Measurements from ENCODE around the gene TMEM253. TPM values are rescaled to one million over a fixed set of nuclear protein-coding genes. Genes with fewer than 3 reads are reported as not detected.
A peak's percentile ranks its signal among the peaks of the same experiment; 100 is the strongest.

Gene TMEM253
- total RNA-seq, 2 donors from 2014 or later, result 0.25 TPM; not detected in 1

DNA sequence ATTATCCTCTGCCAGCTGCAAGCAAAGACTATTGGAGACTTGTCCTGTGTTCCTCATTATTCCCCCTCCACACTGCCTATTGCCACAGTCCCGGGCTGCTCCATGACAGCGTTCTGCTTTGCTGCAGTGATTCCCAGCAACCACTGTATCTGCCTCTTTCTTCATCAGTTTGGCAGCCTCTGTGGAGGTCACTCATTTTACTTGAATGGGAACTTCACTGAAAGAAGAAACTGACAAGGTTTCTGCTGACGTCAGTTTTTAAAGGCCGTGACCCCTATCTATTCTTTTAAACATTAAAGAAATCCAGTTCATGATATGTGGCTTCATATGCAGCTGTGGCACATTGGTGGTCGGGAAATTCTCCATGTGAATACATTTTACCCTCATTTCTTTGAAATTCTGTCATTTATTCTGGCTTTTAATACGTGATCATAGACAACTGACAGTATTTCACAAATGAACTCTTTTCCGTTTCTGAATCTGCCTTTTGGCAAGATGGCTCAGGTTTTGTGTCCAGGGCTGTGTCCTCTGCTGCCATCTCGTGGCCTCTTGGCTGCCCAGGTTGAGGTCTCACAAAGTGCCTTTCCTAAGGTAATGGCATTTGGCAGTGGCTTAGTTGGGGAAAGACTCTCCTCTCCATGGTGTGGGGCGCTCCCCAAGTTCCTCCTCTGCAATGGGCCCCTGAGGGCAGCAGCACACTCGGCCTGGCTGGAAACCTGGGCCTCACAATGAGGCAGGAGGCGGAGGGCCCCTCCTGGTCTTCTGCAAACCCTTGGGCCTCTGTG lies 5.8 kb downstream of the TMEM253 start:
- peak overlapping the region in 1 of 2 donors; percentile 53 for H3K27ac Mint-ChIP-seq
- no peak for ATAC-seq
- peak; percentile 75 to 77 for DNase-seq (ENCODE audit: low spot score in 2 of 2)
- peaks cover 6 to 13% of the 10 kb centered on the region in 2 donors for H3K36me3 Mint-ChIP-seq
- no peaks in the 10 kb centered on the region for H3K9me3 Mint-ChIP-seq

DNA sequence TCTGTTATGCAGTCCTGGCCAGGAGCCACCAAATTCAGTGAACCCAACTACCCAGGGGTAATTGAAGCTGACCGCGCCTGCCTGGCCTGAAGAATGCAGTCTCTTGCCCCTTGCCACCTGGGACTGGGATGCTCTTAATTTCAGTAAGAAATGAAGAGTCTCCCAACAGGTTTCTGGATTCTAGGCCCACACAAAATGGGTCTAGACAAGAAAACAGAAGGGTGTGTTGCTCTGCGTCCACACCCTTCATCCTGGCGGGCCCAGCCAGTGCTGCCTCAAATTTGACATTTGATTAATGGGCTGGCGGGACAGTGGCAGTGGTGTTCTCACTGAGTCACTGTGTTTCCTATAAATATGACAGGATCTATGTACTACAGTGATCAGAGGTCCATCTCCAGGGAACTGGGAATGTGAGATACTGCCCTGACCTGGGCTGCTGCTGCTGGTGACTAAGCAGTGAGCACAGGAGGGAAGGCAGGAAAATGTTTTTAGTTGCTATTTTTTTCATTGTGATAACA lies 6.5 kb downstream of the TMEM253 start:
- Mint-ChIP-seq H3K9me3 (no peaks in the 10 kb centered on the region), H3K27ac (peak overlapping the region in 1 of 2 donors; percentile 53), H3K36me3 (peaks cover 6 to 11% of the 10 kb centered on the region in 2 donors)
- DNase-seq (ENCODE audit: low spot score in 2 of 2), result no peak
- no peak for ATAC-seq

DNA sequence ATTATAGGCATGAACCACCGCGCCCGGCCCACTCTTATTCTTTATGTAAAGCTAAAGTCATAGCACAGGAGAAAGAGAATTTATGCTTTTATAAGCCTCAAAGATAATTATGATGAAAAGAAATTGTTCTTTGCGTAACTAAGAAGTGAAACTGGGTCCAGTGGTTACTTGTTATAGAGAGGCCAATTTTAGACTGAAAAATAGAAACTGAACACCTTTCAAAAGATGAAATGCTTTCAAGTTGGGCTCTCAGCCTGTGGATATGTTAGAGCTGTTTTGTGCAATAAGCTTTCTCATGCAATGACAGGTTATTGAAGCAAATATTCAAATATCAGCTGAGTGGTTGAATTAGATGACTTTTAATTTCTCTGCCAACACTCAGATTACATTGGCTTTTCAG lies 7.9 kb downstream of the TMEM253 start:
- Mint-ChIP-seq H3K27ac (no peak overlapping the region), H3K36me3 (no peaks in the 10 kb centered on the region), H3K9me3 (no peaks in the 10 kb centered on the region)
- DNase-seq (ENCODE audit: low spot score in 2 of 2) (no peak), ATAC-seq (no peak)

DNA sequence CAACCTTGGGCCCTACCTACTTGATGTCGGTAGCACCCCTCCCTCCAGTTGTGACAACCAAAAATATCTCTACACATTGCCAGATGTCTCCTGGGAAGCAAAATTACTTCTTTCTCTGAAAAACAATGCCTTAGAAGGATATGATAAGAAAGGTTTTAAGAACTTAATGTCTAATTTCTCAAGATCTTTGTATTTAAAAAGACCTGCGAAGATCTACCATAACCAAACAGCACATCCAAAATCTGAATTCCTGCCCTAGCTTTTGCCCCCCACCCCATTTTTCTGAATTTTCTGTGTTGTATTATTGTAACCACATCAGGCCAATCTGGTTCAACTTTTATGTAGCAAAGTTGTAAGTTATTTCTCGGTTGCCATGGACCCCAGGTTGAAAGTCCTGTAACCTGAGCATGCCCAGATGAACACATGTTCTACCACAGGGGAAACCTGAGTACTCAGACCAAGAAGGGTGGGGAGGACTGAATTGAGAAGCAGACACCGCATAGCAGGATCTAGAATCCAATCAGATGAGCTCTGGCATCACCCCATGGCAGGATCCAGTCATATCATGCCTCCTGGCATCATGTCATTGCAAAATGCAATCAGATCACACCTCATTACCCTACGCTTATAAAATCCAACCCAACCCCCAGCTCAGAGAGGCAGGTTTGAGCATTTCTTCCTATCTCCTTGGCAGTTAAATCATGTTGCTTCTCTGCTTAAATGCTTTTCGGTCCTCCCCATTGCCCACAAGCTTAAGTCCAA lies 8.7 kb downstream of the TMEM253 start:
- H3K36me3 Mint-ChIP-seq, result no peaks in the 10 kb centered on the region
- no peak overlapping the region for H3K27ac Mint-ChIP-seq

DNA sequence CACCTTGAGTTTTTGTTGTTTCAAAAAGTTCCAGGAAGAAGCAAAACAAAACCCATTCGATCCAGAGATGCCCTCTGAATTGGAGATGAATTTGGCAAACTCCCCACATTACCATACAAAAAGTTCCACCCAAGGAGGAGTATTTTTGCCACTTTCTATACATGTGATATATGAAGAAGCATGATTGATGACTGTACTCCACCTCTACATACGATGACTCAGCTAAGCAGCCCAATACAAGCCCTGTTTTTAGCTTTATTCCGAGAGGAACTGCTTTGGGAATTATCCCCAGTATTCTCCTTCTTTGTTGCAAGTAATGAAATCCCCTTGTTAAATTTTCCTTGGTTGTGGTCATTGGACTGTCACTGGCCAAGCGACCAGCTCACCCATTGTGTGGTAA lies 11.4 kb downstream of the TMEM253 start:
- no peak overlapping the region for H3K27ac Mint-ChIP-seq

More for the DNA sequence above, 8.7 kb downstream of the TMEM253 start:
- no peaks in the 10 kb centered on the region for H3K9me3 Mint-ChIP-seq
- ATAC-seq, result peak; percentile 71 to 94
- no peak for DNase-seq (ENCODE audit: low spot score in 2 of 2)

DNA sequence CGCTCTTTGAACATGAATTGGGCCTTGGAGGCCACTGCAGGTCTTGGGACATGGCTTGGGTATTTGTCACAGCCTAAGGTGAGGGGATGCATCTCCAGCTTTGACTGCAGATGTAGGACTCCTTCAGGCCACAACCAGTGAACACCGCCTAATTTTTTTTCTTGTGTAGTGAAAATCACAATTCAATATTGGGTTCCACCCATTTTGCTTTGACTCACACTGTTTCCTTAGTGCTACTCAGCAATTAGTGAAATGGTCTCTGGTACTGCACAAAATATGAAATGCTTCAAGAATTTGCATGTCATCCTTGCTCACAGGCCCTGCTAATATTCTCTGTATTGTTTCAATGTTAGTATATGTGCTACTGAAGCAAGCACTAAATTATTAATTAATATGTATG lies 12.5 kb downstream of the TMEM253 start:
- Mint-ChIP-seq H3K27ac (no peak overlapping the region), H3K36me3 (no peaks in the 10 kb centered on the region), H3K9me3 (no peaks in the 10 kb centered on the region)
- ATAC-seq (no peak), DNase-seq (ENCODE audit: low spot score in 2 of 2) (no peak)

More for the DNA sequence above, 11.4 kb downstream of the TMEM253 start:
- H3K36me3 Mint-ChIP-seq, result no peaks in the 10 kb centered on the region
- no peak for ATAC-seq
- H3K9me3 Mint-ChIP-seq, result no peaks in the 10 kb centered on the region
- DNase-seq (ENCODE audit: low spot score in 2 of 2), result no peak

DNA sequence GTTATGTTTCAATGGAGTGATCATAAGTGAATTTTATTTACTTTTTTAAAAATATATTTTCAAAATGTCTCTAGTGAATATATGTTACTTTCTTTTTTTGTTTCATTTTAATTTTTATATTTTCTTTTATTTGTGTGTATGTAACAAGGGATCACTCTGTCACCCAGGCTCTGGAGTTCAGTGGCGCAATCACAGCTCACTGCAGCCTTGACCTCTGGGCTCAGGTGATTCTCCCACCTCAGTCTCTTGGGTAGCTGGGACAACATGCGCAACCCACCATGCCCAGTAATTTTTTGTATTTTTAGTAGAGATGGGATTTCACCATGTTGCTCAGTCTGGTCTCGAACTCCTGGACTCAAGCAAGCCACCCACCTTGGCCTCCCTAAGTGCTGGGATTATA lies 18.1 kb downstream of the TMEM253 start:
- no peaks in the 10 kb centered on the region for H3K9me3 Mint-ChIP-seq
- DNase-seq (ENCODE audit: low spot score in 2 of 2) (no peak), ATAC-seq (no peak)
- H3K27ac Mint-ChIP-seq, result no peak overlapping the region
- H3K36me3 Mint-ChIP-seq, result no peaks in the 10 kb centered on the region

DNA sequence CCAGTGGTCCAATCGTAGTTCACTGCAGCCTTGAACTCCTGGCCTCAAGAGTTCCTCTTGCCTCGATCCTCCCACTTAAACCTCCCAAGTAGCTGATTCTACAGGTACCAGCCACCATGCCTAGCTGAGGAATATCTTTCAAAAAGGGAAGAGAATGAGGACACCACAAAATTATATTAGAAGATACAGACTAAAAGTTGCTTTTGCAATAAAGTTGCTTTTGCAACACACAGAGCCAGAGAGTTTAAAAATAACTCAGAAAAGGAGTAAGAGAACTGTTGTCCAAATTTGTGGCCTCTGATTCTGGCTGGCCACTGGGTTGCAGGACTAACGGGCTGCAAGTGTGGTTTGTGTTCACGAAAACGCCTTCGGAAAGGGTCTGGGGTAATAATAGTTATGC lies 19.8 kb downstream of the TMEM253 start:
- no peak overlapping the region for H3K27ac Mint-ChIP-seq
- peaks cover 0 to 4% of the 10 kb centered on the region in 2 donors for H3K9me3 Mint-ChIP-seq
- H3K36me3 Mint-ChIP-seq, result no peaks in the 10 kb centered on the region
- DNase-seq (ENCODE audit: low spot score in 2 of 2) (no peak), ATAC-seq (no peak)

DNA sequence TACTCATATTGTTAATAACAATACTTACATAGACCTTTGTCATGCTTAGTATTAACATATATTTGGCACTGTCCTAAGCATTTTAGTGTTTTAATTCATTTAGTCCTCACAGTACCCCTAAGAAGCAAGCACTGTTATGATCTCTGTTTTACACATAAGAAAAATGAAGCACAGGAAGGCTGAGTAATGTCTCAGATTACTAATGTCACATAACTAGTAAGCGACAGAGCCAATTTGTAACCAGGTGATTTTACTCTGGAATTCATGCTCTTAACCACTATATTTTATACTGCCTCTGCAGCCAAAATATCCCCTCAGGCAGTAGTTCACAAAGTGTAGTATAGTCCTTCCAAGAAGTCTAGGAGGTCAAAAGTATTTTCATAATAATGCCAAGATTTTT lies 20.3 kb downstream of the TMEM253 start:
- ATAC-seq (peak in 1 of 2 donors; percentile 47), DNase-seq (ENCODE audit: low spot score in 2 of 2) (no peak)
- H3K36me3 Mint-ChIP-seq, result no peaks in the 10 kb centered on the region
- H3K27ac Mint-ChIP-seq, result no peak overlapping the region
- H3K9me3 Mint-ChIP-seq, result peaks cover 0 to 4% of the 10 kb centered on the region in 2 donors

DNA sequence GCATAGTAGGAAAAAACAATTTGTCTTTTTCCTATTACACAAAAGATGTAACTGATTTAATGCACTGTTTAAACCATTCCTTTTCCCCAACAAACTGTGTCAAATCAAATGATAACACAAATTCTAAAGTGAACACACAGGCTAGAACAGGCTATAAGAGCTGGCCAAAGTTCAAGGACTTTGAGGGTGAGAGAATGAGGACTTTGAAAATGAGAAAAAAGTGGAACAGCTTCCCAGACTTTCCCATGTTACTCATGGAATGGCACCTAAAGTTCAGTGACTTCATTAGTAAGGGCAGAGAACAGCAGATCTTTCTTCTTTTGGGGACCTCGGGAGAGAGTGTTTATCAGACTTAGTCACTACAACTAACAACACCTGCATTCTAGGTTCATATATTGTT lies 22.6 kb downstream of the TMEM253 start:
- no peak overlapping the region for H3K27ac Mint-ChIP-seq
- DNase-seq (ENCODE audit: low spot score in 2 of 2), result no peak

DNA sequence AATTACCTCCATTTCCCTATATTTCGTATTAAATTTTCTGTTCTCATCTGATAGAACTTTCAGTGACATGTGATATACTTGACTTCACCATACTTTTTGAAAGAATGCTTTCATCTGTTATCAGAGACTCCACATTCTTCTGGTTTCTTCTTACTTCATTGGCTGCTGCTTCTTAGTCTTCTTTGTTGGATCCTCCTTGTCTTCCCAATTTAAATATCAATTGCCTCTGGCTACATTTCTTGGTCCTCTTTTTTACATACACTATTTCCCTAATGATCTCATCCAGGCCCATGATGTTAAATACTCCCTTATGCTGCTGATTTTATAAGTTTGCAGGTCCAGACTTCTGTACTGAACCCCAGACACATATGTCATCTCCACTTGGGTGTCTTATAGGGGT lies 33.0 kb downstream of the TMEM253 start:
- no peak for DNase-seq (ENCODE audit: low spot score in 2 of 2)
- Mint-ChIP-seq H3K27ac (no peak overlapping the region), H3K9me3 (no peaks in the 10 kb centered on the region), H3K36me3 (no peaks in the 10 kb centered on the region)
- no peak for ATAC-seq

More for the DNA sequence above, 22.6 kb downstream of the TMEM253 start:
- Mint-ChIP-seq H3K36me3 (no peaks in the 10 kb centered on the region), H3K9me3 (peaks cover 0 to 4% of the 10 kb centered on the region in 2 donors)
- no peak for ATAC-seq

DNA sequence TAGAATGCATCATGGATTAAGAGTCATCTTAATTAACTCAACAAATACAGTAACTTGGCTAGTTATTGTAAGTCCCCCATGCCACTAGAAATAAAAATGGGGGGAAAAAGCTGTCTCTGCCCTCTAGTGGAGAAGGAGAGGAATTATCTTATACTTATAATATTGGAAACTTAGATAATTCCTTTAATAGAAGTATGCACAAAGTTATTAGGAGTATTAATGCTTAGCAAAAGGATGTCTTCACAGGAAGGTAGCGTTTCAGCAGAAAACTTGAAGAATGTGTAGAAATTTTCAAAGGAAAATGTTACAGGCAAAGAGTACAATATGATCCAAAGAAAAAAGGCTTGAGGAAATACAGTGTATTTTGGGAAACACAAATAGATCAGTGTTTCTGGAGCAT lies 35.2 kb downstream of the TMEM253 start:
- Mint-ChIP-seq H3K36me3 (no peaks in the 10 kb centered on the region), H3K27ac (no peak overlapping the region), H3K9me3 (no peaks in the 10 kb centered on the region)
- no peak for DNase-seq (ENCODE audit: low spot score in 2 of 2)
- no peak for ATAC-seq

DNA sequence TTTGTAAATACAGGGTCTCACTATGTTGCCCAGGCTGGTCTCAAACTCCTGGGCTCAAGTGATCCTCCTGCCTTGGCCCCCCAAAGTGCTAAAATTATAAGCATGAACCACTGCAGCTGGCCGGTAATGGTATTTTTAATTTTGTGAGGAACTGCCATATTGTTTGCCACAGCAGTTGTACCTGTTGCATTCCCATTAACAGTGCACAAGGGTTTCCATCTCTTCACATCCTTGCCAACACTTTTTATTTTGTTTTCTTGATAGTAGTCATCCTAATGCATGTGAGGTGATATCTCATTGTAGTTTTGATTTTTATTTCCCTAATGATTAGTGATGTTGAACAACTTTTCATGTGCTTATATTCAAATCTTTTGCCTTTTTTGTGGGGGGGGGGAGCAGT lies 41.5 kb downstream of the TMEM253 start:
- Mint-ChIP-seq H3K9me3 (peaks cover 20 to 22% of the 10 kb centered on the region in 2 donors), H3K27ac (no peak overlapping the region), H3K36me3 (peaks cover 0 to 18% of the 10 kb centered on the region in 2 donors)
- no peak for ATAC-seq
- no peak for DNase-seq (ENCODE audit: low spot score in 2 of 2)

DNA sequence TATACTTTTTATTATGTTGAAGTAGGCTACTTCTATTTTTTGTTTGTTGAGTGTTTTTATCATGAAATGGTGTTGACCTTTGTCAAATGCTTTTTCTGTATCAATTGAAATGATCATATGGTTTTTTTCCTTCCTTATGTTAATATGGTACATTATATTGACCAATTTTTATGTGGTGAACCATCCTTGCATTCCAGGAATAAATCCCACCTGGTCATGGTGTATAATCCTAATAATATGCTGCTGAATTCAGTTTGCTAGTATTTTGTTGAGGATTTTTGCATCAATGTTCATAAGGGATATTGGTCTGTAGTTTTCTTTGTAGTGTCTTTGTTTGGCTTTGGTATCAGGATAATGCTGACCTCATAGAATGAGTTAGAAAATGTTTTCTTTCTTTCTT lies 44.6 kb downstream of the TMEM253 start:
- peaks cover 0 to 18% of the 10 kb centered on the region in 2 donors for H3K36me3 Mint-ChIP-seq
- H3K9me3 Mint-ChIP-seq, result peaks cover 20 to 22% of the 10 kb centered on the region in 2 donors
- no peak for DNase-seq (ENCODE audit: low spot score in 2 of 2)
- H3K27ac Mint-ChIP-seq, result no peak overlapping the region
- ATAC-seq, result no peak

DNA sequence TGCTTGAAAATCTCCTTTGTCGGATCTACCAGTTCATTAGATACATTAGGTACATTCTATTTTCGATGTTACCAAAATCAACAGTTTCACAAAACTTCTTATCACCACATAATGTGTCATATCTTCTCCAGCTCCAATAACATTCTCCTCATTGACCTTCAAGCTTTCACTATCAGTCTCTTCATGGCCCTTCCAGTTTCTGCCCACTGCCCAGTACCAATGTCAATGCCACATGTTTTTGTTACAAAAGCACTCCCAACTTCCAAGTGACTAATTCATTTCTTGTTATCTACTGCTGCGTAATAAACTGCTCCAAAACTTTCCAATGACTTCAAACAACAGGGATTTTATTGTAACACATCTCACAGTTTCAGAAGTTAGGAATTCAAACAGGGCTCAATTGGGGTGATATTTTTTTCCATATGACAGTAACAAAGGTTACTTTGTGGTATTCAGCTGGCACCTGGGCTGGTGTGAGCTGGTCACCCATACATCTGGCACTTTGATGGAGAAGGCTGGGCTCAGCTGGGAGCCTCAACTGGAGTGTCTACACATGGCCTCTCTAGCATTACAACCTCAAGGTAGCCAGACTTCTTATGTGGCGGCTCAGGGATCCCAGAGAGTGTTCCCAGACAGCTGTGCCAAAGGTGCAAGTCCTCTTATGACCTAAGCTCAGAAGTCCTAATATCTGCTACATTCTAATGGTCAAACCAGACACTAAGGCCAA lies 48.9 kb downstream of the TMEM253 start:
- H3K9me3 Mint-ChIP-seq, result peaks cover 13 to 18% of the 10 kb centered on the region in 2 donors

More for the DNA sequence above, 48.9 kb downstream of the TMEM253 start:
- H3K27ac Mint-ChIP-seq, result no peak overlapping the region
- H3K36me3 Mint-ChIP-seq, result peaks cover 0 to 9% of the 10 kb centered on the region in 2 donors
- ATAC-seq (no peak), DNase-seq (ENCODE audit: low spot score in 2 of 2) (no peak)

Data from activated naive CD4-positive, alpha-beta T cell treated with anti-CD3 and anti-CD28 coated beads, Interleukin-2, amount 50 U/mL, for 72 hours (primary cell).